ENCODE results near the gene SFN. TPM values are rescaled to one million over a fixed set of nuclear protein-coding genes. Genes with fewer than 3 reads are reported as not detected.

Gene SFN
- total and polyA plus RNA-seq, 2 of the 13 experiments (the other 11 are each of a cell fraction or from before 2014, with no cell fraction given): 4.3 to 5.6 TPM

- TF ChIP-seq TOE1 (CRISPR knock-in tag; IDR thresholded peaks at IDR 0.05): no peak
- TF ChIP-seq ARHGAP35 (CRISPR knock-in tag; IDR thresholded peaks at IDR 0.05; ENCODE audit: borderline replicate concordance): 0 out of 2 replicates have a peak, but pooled peaks have one; percentile 61
- TF ChIP-seq NONO (IDR thresholded peaks at IDR 0.05): no peak
- TF ChIP-seq NONO (CRISPR knock-in tag; conservative IDR thresholded peaks at IDR 0.05): peak; percentile 65; the same call in 1 of the 2 replicates
- no peak for TF ChIP-seq CHD4 (IDR thresholded peaks at IDR 0.05; ENCODE audit: borderline replicate concordance, low read length)
- no peak for TF ChIP-seq ZNF556 (CRISPR knock-in tag; IDR thresholded peaks at IDR 0.05; ENCODE audit: borderline replicate concordance)
- TF ChIP-seq ZNF619 (CRISPR knock-in tag; IDR thresholded peaks at IDR 0.05): no peak
- TF ChIP-seq SMARCE1 (IDR thresholded peaks at IDR 0.05; ENCODE audit: borderline replicate concordance): no peak
- no peak for TF ChIP-seq MXD4 (CRISPR knock-in tag; IDR thresholded peaks at IDR 0.05)
- TF ChIP-seq ZNF569 (CRISPR knock-in tag; IDR thresholded peaks at IDR 0.05; ENCODE audit: borderline replicate concordance): no peak
- no peak for TF ChIP-seq DDIT3 (CRISPR knock-in tag; IDR thresholded peaks at IDR 0.05)
- peak; percentile 49; the same call in 1 of the 2 replicates for TF ChIP-seq ZNF609 (CRISPR knock-in tag; IDR thresholded peaks at IDR 0.05; ENCODE audit: borderline replicate concordance)
- TF ChIP-seq ZNF562 (CRISPR knock-in tag; IDR thresholded peaks at IDR 0.05; ENCODE audit: borderline replicate concordance): no peak
- TF ChIP-seq U2AF2 (IDR thresholded peaks at IDR 0.05; ENCODE audit: low read depth, low read length): no peak
- no peak for TF ChIP-seq GPN1 (CRISPR knock-in tag; IDR thresholded peaks at IDR 0.05; ENCODE audit: borderline replicate concordance)
- no peak for TF ChIP-seq RARG (CRISPR knock-in tag; IDR thresholded peaks at IDR 0.05; ENCODE audit: low read depth)
- TF ChIP-seq MBD4 (IDR thresholded peaks at IDR 0.05; ENCODE audit: borderline replicate concordance, low read length): no peak
- no peak for TF ChIP-seq KAT2B (IDR thresholded peaks at IDR 0.05; ENCODE audit: borderline replicate concordance, low read depth, low read length)
- TF ChIP-seq HNF1B (CRISPR knock-in tag; IDR thresholded peaks at IDR 0.05): 0 out of 2 replicates have a peak, but pooled peaks have one; percentile 53
- TF ChIP-seq MYC (CRISPR knock-in tag; IDR thresholded peaks at IDR 0.05; ENCODE audit: borderline replicate concordance): no peak
- TF ChIP-seq MEF2D (CRISPR knock-in tag; IDR thresholded peaks at IDR 0.05): no peak
- no peak for TF ChIP-seq PHB2 (IDR thresholded peaks at IDR 0.05; ENCODE audit: partially characterized antibody)
- TF ChIP-seq CBX2 (IDR thresholded peaks at IDR 0.05; ENCODE audit: low read depth, low read length): no peak
- TF ChIP-seq CBX2 (CRISPR knock-in tag; IDR thresholded peaks at IDR 0.05; ENCODE audit: low read depth): no peak
- no peak for TF ChIP-seq CCDC6 (CRISPR knock-in tag; IDR thresholded peaks at IDR 0.05)
Measured at GRCh38 chr1:26911399-26912146, 48.6 kb downstream of the SFN start (continued).

All from HepG2 (cell line).